OCI-LY3 (cell line): ENCODE data around the gene LRP1-AS.

Source experiments
- EZH2phosphoT487 ChIP-seq: fragments of 200-600 bp; shearing (Covaris generic); IDR thresholded peaks from 2 replicates; pipeline ENCODE4 v1.6.1; 2018; ENCODE audit warnings: antibody characterized with exemption, mixed run types, low read depth
- TF ChIP-seq, protein P1 (sequence below): fragments of 200-600, 300-600 bp; sonication (generic); IDR thresholded peaks from 2 replicates; pipeline ENCODE4 v1.5.1; 2014; ENCODE audit warnings: antibody characterized with exemption, low read length, low read depth

DNA sequence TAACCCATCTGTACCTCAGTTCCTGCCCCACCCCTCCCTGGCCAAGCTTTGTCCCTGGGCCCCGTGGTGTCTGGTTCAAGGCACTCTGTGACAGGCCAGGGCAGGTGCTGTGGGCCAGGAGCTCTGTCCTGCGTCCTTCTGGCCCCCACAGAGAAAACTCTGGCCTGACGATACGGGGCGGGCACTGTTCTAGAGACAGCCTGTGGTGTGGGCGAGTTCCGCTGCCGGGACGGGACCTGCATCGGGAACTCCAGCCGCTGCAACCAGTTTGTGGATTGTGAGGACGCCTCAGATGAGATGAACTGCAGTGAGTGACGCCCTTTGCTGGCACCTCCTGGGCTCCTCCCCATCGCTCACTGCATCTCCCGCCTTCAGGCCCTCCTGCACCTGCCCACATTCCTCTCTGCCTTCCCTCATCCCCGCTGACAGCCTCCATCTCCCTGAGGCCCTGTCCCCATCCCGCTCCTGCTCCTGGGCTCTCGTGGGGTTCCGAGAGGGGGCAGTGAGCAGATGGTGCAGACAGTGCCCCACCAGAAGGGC is 46.4 kb upstream of the LRP1-AS start:
- TF ChIP-seq, protein P1, sequence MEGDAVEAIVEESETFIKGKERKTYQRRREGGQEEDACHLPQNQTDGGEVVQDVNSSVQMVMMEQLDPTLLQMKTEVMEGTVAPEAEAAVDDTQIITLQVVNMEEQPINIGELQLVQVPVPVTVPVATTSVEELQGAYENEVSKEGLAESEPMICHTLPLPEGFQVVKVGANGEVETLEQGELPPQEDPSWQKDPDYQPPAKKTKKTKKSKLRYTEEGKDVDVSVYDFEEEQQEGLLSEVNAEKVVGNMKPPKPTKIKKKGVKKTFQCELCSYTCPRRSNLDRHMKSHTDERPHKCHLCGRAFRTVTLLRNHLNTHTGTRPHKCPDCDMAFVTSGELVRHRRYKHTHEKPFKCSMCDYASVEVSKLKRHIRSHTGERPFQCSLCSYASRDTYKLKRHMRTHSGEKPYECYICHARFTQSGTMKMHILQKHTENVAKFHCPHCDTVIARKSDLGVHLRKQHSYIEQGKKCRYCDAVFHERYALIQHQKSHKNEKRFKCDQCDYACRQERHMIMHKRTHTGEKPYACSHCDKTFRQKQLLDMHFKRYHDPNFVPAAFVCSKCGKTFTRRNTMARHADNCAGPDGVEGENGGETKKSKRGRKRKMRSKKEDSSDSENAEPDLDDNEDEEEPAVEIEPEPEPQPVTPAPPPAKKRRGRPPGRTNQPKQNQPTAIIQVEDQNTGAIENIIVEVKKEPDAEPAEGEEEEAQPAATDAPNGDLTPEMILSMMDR, result no peak
- no peak for TF ChIP-seq EZH2phosphoT487
